OCI-LY3 (cell line): ENCODE results near the gene BNC2.

ENCODE experiments used
- H2AFZ ChIP-seq: fragments of 200-600, 300-600 bp; shearing (Covaris generic); 2 replicates; pipeline ENCODE4 v1.6.0; 2014; ENCODE audit warnings: antibody characterized with exemption, low read depth, low read length
- H3K27ac ChIP-seq: fragments of 200-600, 300-600 bp; sonication (generic); 2 replicates; pipeline ENCODE4 v1.5.1; 2014; ENCODE audit warnings: mild to moderate bottlenecking, low read length, moderate library complexity, mixed read lengths
- H3K27me3 ChIP-seq: fragments of 200-600, 300-600 bp; sonication (generic); 2 replicates; pipeline ENCODE4 v1.6.1; 2014; ENCODE audit warnings: low read depth, low read length, mixed read lengths
- H3K36me3 ChIP-seq: fragments of 200-600, 300-600 bp; sonication (generic); replicated peaks from 2 replicates; pipeline ENCODE3; 2014; ENCODE audit warnings: low read depth, low read length, mixed read lengths
- H3K4me1 ChIP-seq: fragments of 300-600, 200-600 bp; sonication (generic); 2 replicates; pipeline ENCODE4 v1.6.1; 2014; ENCODE audit warnings: low read length, mixed read lengths
- H3K4me2 ChIP-seq: fragments of 200-600, 300-600 bp; sonication (generic); 2 replicates; pipeline ENCODE4 v1.6.1; 2014; ENCODE audit warnings: low read length, mixed read lengths
- H3K4me3 ChIP-seq: fragments of 300-600, 200-600 bp; sonication (generic); 2 replicates; pipeline ENCODE4 v1.5.1; 2014; ENCODE audit warnings: antibody characterized with exemption, mild to moderate bottlenecking, low read length, moderate library complexity
- H3K79me2 ChIP-seq: fragments of 300-600, 200-600 bp; shearing (Covaris generic); 2 replicates; pipeline ENCODE4 v1.6.1; 2014; ENCODE audit warnings: mild to moderate bottlenecking, low read length, mixed read lengths
- H3K9ac ChIP-seq: fragments of 300-600, 200-600 bp; shearing (Covaris generic); 2 replicates; pipeline ENCODE4 v1.6.0; 2014; ENCODE audit warnings: mild to moderate bottlenecking, low read length, moderate library complexity
- H3K9me3 ChIP-seq: fragments of 200-600, 300-600 bp; shearing (Covaris generic); 2 replicates; pipeline ENCODE4 v1.6.1; 2014; ENCODE audit warnings: low read length, mixed read lengths; ENCODE audit not compliant: insufficient read depth
- H4K20me1 ChIP-seq: fragments of 200-600, 300-600 bp; sonication (generic); 2 replicates; pipeline ENCODE4 v1.6.1; 2016; ENCODE audit warnings: low read length, mixed read lengths; ENCODE audit not compliant: insufficient read depth
- CTCF ChIP-seq: fragments of 200-600, 300-600 bp; sonication (generic); IDR thresholded peaks from 2 replicates; pipeline ENCODE4 v1.5.1; 2014; ENCODE audit warnings: antibody characterized with exemption, low read length, low read depth
- EZH2phosphoT487 ChIP-seq: fragments of 200-600 bp; shearing (Covaris generic); IDR thresholded peaks from 2 replicates; pipeline ENCODE4 v1.6.1; 2018; ENCODE audit warnings: antibody characterized with exemption, mixed run types, low read depth

BNC2 gene

GRCh38 chr9:16664211-16664610 is 206.3 kb downstream of the BNC2 start:
- Histone ChIP-seq H4K20me1 (no peaks in the 10 kb centered on the region), H3K36me3 (no peaks in the 10 kb centered on the region), H3K4me2 (no peak overlapping the region), H3K4me1 (no peaks in the 10 kb centered on the region), H3K4me3 (no peak overlapping the region), H3K27me3 (no peaks in the 10 kb centered on the region), H3K9me3 (no peaks in the 10 kb centered on the region), H3K27ac (no peak overlapping the region), H2AFZ (no peak overlapping the region), H3K79me2 (no peaks in the 10 kb centered on the region), H3K9ac (no peak overlapping the region)
- TF ChIP-seq CTCF (no peak), EZH2phosphoT487 (no peak)

GRCh38 chr9:16661816-16662215 is 208.7 kb downstream of the BNC2 start:
- no peaks in the 10 kb centered on the region for H3K9me3 ChIP-seq
- H4K20me1 ChIP-seq: no peaks in the 10 kb centered on the region
- no peak overlapping the region for H3K4me3 ChIP-seq
- TF ChIP-seq EZH2phosphoT487 (no peak), CTCF (no peak)
- no peaks in the 10 kb centered on the region for H3K4me1 ChIP-seq
- no peak overlapping the region for H3K27ac ChIP-seq
- no peaks in the 10 kb centered on the region for H3K36me3 ChIP-seq
- H3K79me2 ChIP-seq: no peaks in the 10 kb centered on the region
- no peak overlapping the region for H3K9ac ChIP-seq
- H3K27me3 ChIP-seq: no peaks in the 10 kb centered on the region
- H2AFZ ChIP-seq: no peak overlapping the region
- H3K4me2 ChIP-seq: no peak overlapping the region

GRCh38 chr9:16659096-16659495 is 211.4 kb downstream of the BNC2 start:
- Histone ChIP-seq H3K4me1 (no peaks in the 10 kb centered on the region), H3K9ac (no peak overlapping the region), H3K36me3 (no peaks in the 10 kb centered on the region), H3K79me2 (no peaks in the 10 kb centered on the region), H2AFZ (no peak overlapping the region), H3K9me3 (no peaks in the 10 kb centered on the region), H3K27me3 (no peaks in the 10 kb centered on the region), H3K4me2 (no peak overlapping the region), H3K4me3 (no peak overlapping the region), H3K27ac (no peak overlapping the region), H4K20me1 (no peaks in the 10 kb centered on the region)
- TF ChIP-seq EZH2phosphoT487: no peak
- no peak for TF ChIP-seq CTCF

GRCh38 chr9:16656432-16657169 is 213.9 kb downstream of the BNC2 start:
- no peaks in the 10 kb centered on the region for H4K20me1 ChIP-seq
- no peaks in the 10 kb centered on the region for H3K79me2 ChIP-seq

More at GRCh38 chr9:16656432-16657169, 213.9 kb downstream of the BNC2 start:
- Histone ChIP-seq H3K4me3 (no peak overlapping the region), H2AFZ (no peak overlapping the region), H3K4me1 (no peaks in the 10 kb centered on the region), H3K9me3 (no peaks in the 10 kb centered on the region), H3K9ac (no peak overlapping the region), H3K27ac (no peak overlapping the region), H3K4me2 (no peak overlapping the region), H3K27me3 (no peaks in the 10 kb centered on the region), H3K36me3 (no peaks in the 10 kb centered on the region)
- TF ChIP-seq EZH2phosphoT487 (no peak), CTCF (no peak)
